HepG2 (cell line): ENCODE results near the gene SLC6A8.

Experiments used
- CHD2 ChIP-seq: IDR thresholded peaks from 2 replicates; pipeline ENCODE4 v1.6.1; 2011; ENCODE audit warnings: low read depth, low read length, improper control_type of control experiment
- IRF1 ChIP-seq: sonication (generic); formaldehyde crosslinking; IDR thresholded peaks from 2 replicates; pipeline ENCODE4 v1.4.0; 2020; ENCODE audit warnings: low read depth, mild to moderate bottlenecking, missing genetic modification reagents
- MYPOP ChIP-seq: sonication (generic); formaldehyde crosslinking; IDR thresholded peaks from 2 replicates; pipeline ENCODE4 v1.8.1; 2023; ENCODE audit warnings: mild to moderate bottlenecking, moderate library complexity, missing genetic modification reagents
- NFRKB ChIP-seq: fragments of 450-650 bp; IDR thresholded peaks from 2 replicates; pipeline ENCODE4 v1.6.1; 2017
- PAF1 ChIP-seq: IDR thresholded peaks from 2 replicates; pipeline ENCODE4 v1.6.1; 2016; ENCODE audit warnings: missing genetic modification reagents, missing compliant biosample characterization
- POLR2A ChIP-seq, 2 experiments: IDR thresholded peaks; 2 replicates each; pipeline ENCODE4 v1.6.1; 2011; ENCODE audit warnings: low read depth in 2 of 2, low read length in 2 of 2, mild to moderate bottlenecking in 1 of 2, moderate library complexity in 1 of 2; ENCODE audit not compliant: insufficient read depth in 1 of 2
- SRF ChIP-seq: IDR thresholded peaks from 2 replicates; pipeline ENCODE4 v1.6.1; 2011; ENCODE audit warnings: mild to moderate bottlenecking, low read depth, low read length, moderate library complexity
- TAF1 ChIP-seq: sonication (generic); formaldehyde crosslinking; IDR thresholded peaks from 2 replicates; pipeline ENCODE4 v1.4.0; 2020; ENCODE audit warnings: missing genetic modification reagents
- TBP ChIP-seq: sonication (generic); formaldehyde crosslinking; IDR thresholded peaks from 2 replicates; pipeline ENCODE4 v1.5.0; 2020; ENCODE audit warnings: missing genetic modification reagents
- ZNF713 ChIP-seq: sonication (generic); formaldehyde crosslinking; IDR thresholded peaks from 2 replicates; pipeline ENCODE4 v1.4.0; 2020; ENCODE audit warnings: mild to moderate bottlenecking, missing genetic modification reagents

GRCh38 chrX:153724252-153725038 is 36.7 kb downstream of the SLC6A8 start, which contains the start of the genes ABCD1 and BCAP31:
- no peak for TF ChIP-seq IRF1 (CRISPR knock-in tag)
- no peak for TF ChIP-seq TBP (CRISPR knock-in tag)
- TF ChIP-seq POLR2A (IDR thresholded peaks at IDR 0.05; ENCODE audit: insufficient read depth in 1 of 2, low read depth in 2 of 2, low read length in 2 of 2): peak in 1 of 2 experiments; percentile 94; a peak in 2 of 4 replicates
- peak; percentile 85 for TF ChIP-seq TAF1 (CRISPR knock-in tag)
- no peak for TF ChIP-seq SRF
- TF ChIP-seq ZNF713 (CRISPR knock-in tag): no peak
- TF ChIP-seq PAF1 (CRISPR knock-in tag): no peak
- no peak for TF ChIP-seq MYPOP (CRISPR knock-in tag)
- no peak for TF ChIP-seq NFRKB
- TF ChIP-seq CHD2: peak; percentile 85
